HUES6 (cell line): ENCODE results near the gene TRIM63.
A peak's percentile ranks its signal among the peaks of the same experiment; 100 is the strongest.
"Not testable (repeated sequence)": the region's sequence is repeated elsewhere in the genome, so short reads cannot be mapped to it uniquely, and the experiment has no call there.

Experiments used
- H3K27ac ChIP-seq: 2 replicates; pipeline ENCODE4 v1.7.0; 2013; ENCODE audit warnings: low read depth, mild to moderate bottlenecking, low read length, inconsistent platforms
- H3K27me3 ChIP-seq: 2 replicates; pipeline ENCODE4 v1.6.1; 2013; ENCODE audit warnings: low read length; ENCODE audit not compliant: control insufficient read depth, insufficient read depth
- H3K36me3 ChIP-seq: 2 replicates; pipeline ENCODE4 v1.6.1; 2013; ENCODE audit warnings: low read length; ENCODE audit not compliant: control insufficient read depth, insufficient read depth
- H3K4me1 ChIP-seq: 2 replicates; pipeline ENCODE4 v1.6.1; 2013; ENCODE audit warnings: low read length; ENCODE audit not compliant: control insufficient read depth, insufficient read depth
- H3K4me3 ChIP-seq: 2 replicates; pipeline ENCODE4 v1.5.1; 2013; ENCODE audit warnings: low read depth, low read length
- H3K9ac ChIP-seq: one replicate; pipeline ENCODE4 v1.6.1; 2013; ENCODE audit warnings: mild to moderate bottlenecking, low read length
- H3K9me3 ChIP-seq: 2 replicates; pipeline ENCODE4 v1.6.1; 2013; ENCODE audit warnings: low read depth, low read length; ENCODE audit not compliant: control insufficient read depth, insufficient read depth

The TRIM63 gene

GRCh38 chr1:26099780-26100179 is 32.4 kb upstream of the TRIM63 start:
- Histone ChIP-seq H3K4me1 (peaks cover 8% of the 10 kb centered on the region), H3K4me3 (no peak overlapping the region), H3K9ac (no peak overlapping the region), H3K27me3 (no peaks in the 10 kb centered on the region), H3K9me3 (no peaks in the 10 kb centered on the region), H3K27ac (no peak overlapping the region), H3K36me3 (no peaks in the 10 kb centered on the region)

- H3K9ac ChIP-seq, result no peak overlapping the region
- no peaks in the 10 kb centered on the region for H3K27me3 ChIP-seq
- H3K4me3 ChIP-seq, result no peak overlapping the region
- H3K36me3 ChIP-seq, result no peaks in the 10 kb centered on the region
- no peak overlapping the region for H3K27ac ChIP-seq
- no peaks in the 10 kb centered on the region for H3K9me3 ChIP-seq
- H3K4me1 ChIP-seq, result peaks cover 20% of the 10 kb centered on the region
Measured at GRCh38 chr1:26098602-26099001, 31.2 kb upstream of the TRIM63 start.

- no peaks in the 10 kb centered on the region for H3K27me3 ChIP-seq
- H3K27ac ChIP-seq, result no peak overlapping the region
- H3K36me3 ChIP-seq, result no peaks in the 10 kb centered on the region
- H3K9ac ChIP-seq, result no peak overlapping the region
- no peaks in the 10 kb centered on the region for H3K9me3 ChIP-seq
- no peak overlapping the region for H3K4me3 ChIP-seq
- peaks cover 26% of the 10 kb centered on the region for H3K4me1 ChIP-seq
Measured at GRCh38 chr1:26097696-26098095, 30.3 kb upstream of the TRIM63 start.

GRCh38 chr1:26096471-26096870 is 29.0 kb upstream of the TRIM63 start:
- Histone ChIP-seq H3K4me1 (peaks cover 32% of the 10 kb centered on the region), H3K9me3 (no peaks in the 10 kb centered on the region), H3K36me3 (no peaks in the 10 kb centered on the region), H3K9ac (no peak overlapping the region), H3K27ac (no peak overlapping the region), H3K4me3 (no peak overlapping the region), H3K27me3 (no peaks in the 10 kb centered on the region)

- Histone ChIP-seq H3K4me3 (peak overlapping the region; percentile 27; the same call in 1 of the 2 replicates), H3K4me1 (peaks cover 32% of the 10 kb centered on the region), H3K9me3 (no peaks in the 10 kb centered on the region), H3K27me3 (no peaks in the 10 kb centered on the region), H3K9ac (peak overlapping the region; percentile 23), H3K27ac (peak overlapping the region; percentile 21; the same call in 1 of the 2 replicates), H3K36me3 (no peaks in the 10 kb centered on the region)
Measured at GRCh38 chr1:26094677-26095383, 27.4 kb upstream of the TRIM63 start.

- peak overlapping the region; percentile 65; the same call in 1 of the 2 replicates for H3K27ac ChIP-seq
- peak overlapping the region; percentile 27; the same call in 1 of the 2 replicates for H3K4me3 ChIP-seq
- H3K36me3 ChIP-seq, result no peaks in the 10 kb centered on the region
- no peaks in the 10 kb centered on the region for H3K27me3 ChIP-seq
- H3K9ac ChIP-seq, result peak overlapping the region; percentile 80
- no peaks in the 10 kb centered on the region for H3K9me3 ChIP-seq
- H3K4me1 ChIP-seq, result peaks cover 32% of the 10 kb centered on the region
Measured at GRCh38 chr1:26094076-26094669, 26.7 kb upstream of the TRIM63 start.

- not testable (repeated sequence) for H3K36me3 ChIP-seq, H3K9me3 ChIP-seq, H3K27me3 ChIP-seq
- Histone ChIP-seq H3K9ac (peak overlapping the region; percentile 80), H3K4me1 (peaks cover 32% of the 10 kb centered on the region), H3K27ac (peak overlapping the region; percentile 65; the same call in 1 of the 2 replicates), H3K4me3 (peak overlapping the region; percentile 27; the same call in 1 of the 2 replicates)
Measured at GRCh38 chr1:26093569-26093968, 26.1 kb upstream of the TRIM63 start.

- no peaks in the 10 kb centered on the region for H3K27me3 ChIP-seq
- no peak overlapping the region for H3K27ac ChIP-seq
- no peak overlapping the region for H3K4me3 ChIP-seq
- H3K36me3 ChIP-seq, result no peaks in the 10 kb centered on the region
- no peak overlapping the region for H3K9ac ChIP-seq
- H3K9me3 ChIP-seq, result no peaks in the 10 kb centered on the region
- H3K4me1 ChIP-seq, result peaks cover 32% of the 10 kb centered on the region
Measured at GRCh38 chr1:26092422-26092821, 25.0 kb upstream of the TRIM63 start.

GRCh38 chr1:26090893-26091292 is 23.5 kb upstream of the TRIM63 start:
- Histone ChIP-seq H3K27ac (no peak overlapping the region), H3K9ac (no peak overlapping the region), H3K27me3 (no peaks in the 10 kb centered on the region), H3K4me3 (no peak overlapping the region), H3K4me1 (peaks cover 32% of the 10 kb centered on the region), H3K9me3 (no peaks in the 10 kb centered on the region), H3K36me3 (no peaks in the 10 kb centered on the region)

GRCh38 chr1:26089125-26089524 is 21.7 kb upstream of the TRIM63 start:
- Histone ChIP-seq H3K27me3 (peaks cover 3% of the 10 kb centered on the region; the same call in 1 of the 2 replicates), H3K4me1 (peaks cover 18% of the 10 kb centered on the region), H3K36me3 (no peaks in the 10 kb centered on the region), H3K27ac (no peak overlapping the region), H3K9me3 (no peaks in the 10 kb centered on the region), H3K4me3 (no peak overlapping the region), H3K9ac (no peak overlapping the region)

GRCh38 chr1:26084844-26085243 is 17.4 kb upstream of the TRIM63 start:
- no peak overlapping the region for H3K4me3 ChIP-seq
- H3K9me3 ChIP-seq, result no peaks in the 10 kb centered on the region
- H3K9ac ChIP-seq, result no peak overlapping the region
- H3K27me3 ChIP-seq, result peaks cover 10% of the 10 kb centered on the region; the same call in 1 of the 2 replicates
- no peaks in the 10 kb centered on the region for H3K4me1 ChIP-seq
- H3K27ac ChIP-seq, result no peak overlapping the region
- H3K36me3 ChIP-seq, result no peaks in the 10 kb centered on the region
